ENCODE measurements around the gene HDC. TPM values are rescaled to one million over a fixed set of nuclear protein-coding genes. Genes with fewer than 3 reads are reported as not detected.

Gene HDC
- total RNA-seq, 2 experiments from 2014 or later = not detected

- H4K20me1 ChIP-seq (ENCODE audit: insufficient read depth, low read length) = no peaks in the 10 kb centered on the region
- intact Hi-C loops (cut with micrococcal nuclease; ENCODE audit: unreplicated experiment) = no loop called here
- H3K27ac ChIP-seq (ENCODE audit: low read depth, low read length, poor library complexity, severe bottlenecking) = no peak overlapping the region
- H3K4me3 ChIP-seq (ENCODE audit: low read depth, low read length, poor library complexity, severe bottlenecking) = no peak overlapping the region
- ChIA-PET POLR2A (interaction anchor here (0.6 to 1.0 kb wide), 3 partner anchors 32 to 318 kb away, joined by 3 to 5 read pairs (median 4); no protein-coding TSS in a partner anchor), CTCF (ENCODE audit: unreplicated experiment) (no interaction called here)
- H3K9me3 ChIP-seq (ENCODE audit: low read length) = no peaks in the 10 kb centered on the region
- no peak overlapping the region for H3K4me2 ChIP-seq (ENCODE audit: low read length)
- H3K9me2 ChIP-seq (ENCODE audit: insufficient read depth, low read length) = no peaks in the 10 kb centered on the region
- no peak for DNase-seq (ENCODE audit: low spot score)
- no peaks in the 10 kb centered on the region for H3K79me2 ChIP-seq (ENCODE audit: insufficient read depth, low read depth, low read length)
- no TSS peak for BruUV-seq (replicated peaks)
- TF ChIP-seq EZH2phosphoT487 (IDR thresholded peaks at IDR 0.05; ENCODE audit: borderline replicate concordance, low read depth, low read length) = no peak
- H3K4me1 ChIP-seq (ENCODE audit: insufficient read depth, low read length, poor library complexity, severe bottlenecking) = no peaks in the 10 kb centered on the region
- H3K36me3 ChIP-seq (ENCODE audit: insufficient read depth, low read length) = peaks cover 67% of the 10 kb centered on the region
- no peak overlapping the region for H2AFZ ChIP-seq (ENCODE audit: low read length)
Observed at GRCh38 chr15:50295966-50296365, 30.4 kb upstream of the HDC start.

- no peak overlapping the region for H3K4me3 ChIP-seq (ENCODE audit: low read depth, low read length, poor library complexity, severe bottlenecking)
- TF ChIP-seq EZH2phosphoT487 (IDR thresholded peaks at IDR 0.05; ENCODE audit: borderline replicate concordance, low read depth, low read length) = no peak
- TF ChIP-seq, protein P1, sequence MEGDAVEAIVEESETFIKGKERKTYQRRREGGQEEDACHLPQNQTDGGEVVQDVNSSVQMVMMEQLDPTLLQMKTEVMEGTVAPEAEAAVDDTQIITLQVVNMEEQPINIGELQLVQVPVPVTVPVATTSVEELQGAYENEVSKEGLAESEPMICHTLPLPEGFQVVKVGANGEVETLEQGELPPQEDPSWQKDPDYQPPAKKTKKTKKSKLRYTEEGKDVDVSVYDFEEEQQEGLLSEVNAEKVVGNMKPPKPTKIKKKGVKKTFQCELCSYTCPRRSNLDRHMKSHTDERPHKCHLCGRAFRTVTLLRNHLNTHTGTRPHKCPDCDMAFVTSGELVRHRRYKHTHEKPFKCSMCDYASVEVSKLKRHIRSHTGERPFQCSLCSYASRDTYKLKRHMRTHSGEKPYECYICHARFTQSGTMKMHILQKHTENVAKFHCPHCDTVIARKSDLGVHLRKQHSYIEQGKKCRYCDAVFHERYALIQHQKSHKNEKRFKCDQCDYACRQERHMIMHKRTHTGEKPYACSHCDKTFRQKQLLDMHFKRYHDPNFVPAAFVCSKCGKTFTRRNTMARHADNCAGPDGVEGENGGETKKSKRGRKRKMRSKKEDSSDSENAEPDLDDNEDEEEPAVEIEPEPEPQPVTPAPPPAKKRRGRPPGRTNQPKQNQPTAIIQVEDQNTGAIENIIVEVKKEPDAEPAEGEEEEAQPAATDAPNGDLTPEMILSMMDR (conservative IDR thresholded peaks at IDR 0.05; ENCODE audit: low read length) = no peak
- POLR2A ChIA-PET = no interaction called here
- H3K4me1 ChIP-seq (ENCODE audit: insufficient read depth, low read length, poor library complexity, severe bottlenecking) = no peaks in the 10 kb centered on the region
- intact Hi-C loops (cut with micrococcal nuclease; ENCODE audit: unreplicated experiment) = no loop called here
- no peaks in the 10 kb centered on the region for H3K79me2 ChIP-seq (ENCODE audit: insufficient read depth, low read depth, low read length)
- no peaks in the 10 kb centered on the region for H4K20me1 ChIP-seq (ENCODE audit: insufficient read depth, low read length)
- no peak overlapping the region for H3K27ac ChIP-seq (ENCODE audit: low read depth, low read length, poor library complexity, severe bottlenecking)
- CTCF ChIA-PET (ENCODE audit: unreplicated experiment) = no interaction called here
- H3K36me3 ChIP-seq (ENCODE audit: insufficient read depth, low read length) = peaks cover 63% of the 10 kb centered on the region
- H3K9me3 ChIP-seq (ENCODE audit: low read length) = no peaks in the 10 kb centered on the region
- DNase-seq (ENCODE audit: low spot score) = no peak
- H3K9me2 ChIP-seq (ENCODE audit: insufficient read depth, low read length) = no peaks in the 10 kb centered on the region
- no peak overlapping the region for H3K4me2 ChIP-seq (ENCODE audit: low read length)
- BruUV-seq (replicated peaks) = no TSS peak
- H2AFZ ChIP-seq (ENCODE audit: low read length) = no peak overlapping the region
Observed at GRCh38 chr15:50289749-50290148, 24.2 kb upstream of the HDC start.

- no peak overlapping the region for H3K4me3 ChIP-seq (ENCODE audit: low read depth, low read length, poor library complexity, severe bottlenecking)
- DNase-seq (ENCODE audit: low spot score) = no peak
- CTCF ChIA-PET (ENCODE audit: unreplicated experiment) = no interaction called here
- H3K27ac ChIP-seq (ENCODE audit: low read depth, low read length, poor library complexity, severe bottlenecking) = no peak overlapping the region
- no peaks in the 10 kb centered on the region for H4K20me1 ChIP-seq (ENCODE audit: insufficient read depth, low read length)
- no peak overlapping the region for H3K4me2 ChIP-seq (ENCODE audit: low read length)
- TF ChIP-seq, protein P1 (conservative IDR thresholded peaks at IDR 0.05; ENCODE audit: low read length) = no peak
- no peak for TF ChIP-seq EZH2phosphoT487 (IDR thresholded peaks at IDR 0.05; ENCODE audit: borderline replicate concordance, low read depth, low read length)
- intact Hi-C loops (cut with micrococcal nuclease; ENCODE audit: unreplicated experiment) = no loop called here
- H3K9me3 ChIP-seq (ENCODE audit: low read length) = no peaks in the 10 kb centered on the region
- BruUV-seq (replicated peaks) = no TSS peak
- no peak overlapping the region for H2AFZ ChIP-seq (ENCODE audit: low read length)
- H3K9me2 ChIP-seq (ENCODE audit: insufficient read depth, low read length) = no peaks in the 10 kb centered on the region
- POLR2A ChIA-PET = interaction anchor here (1.5 to 1.7 kb wide), 2 partner anchors 10 to 13 kb away, joined by 3 to 7 read pairs; no protein-coding TSS in a partner anchor
- H3K79me2 ChIP-seq (ENCODE audit: insufficient read depth, low read depth, low read length) = no peaks in the 10 kb centered on the region
- H3K4me1 ChIP-seq (ENCODE audit: insufficient read depth, low read length, poor library complexity, severe bottlenecking) = no peaks in the 10 kb centered on the region
- H3K36me3 ChIP-seq (ENCODE audit: insufficient read depth, low read length) = peaks cover 67% of the 10 kb centered on the region
Observed at GRCh38 chr15:50287324-50288116, 22.0 kb upstream of the HDC start.
